Measurements from ENCODE around the gene CERCAM.
"Not testable (repeated sequence)": the region's sequence is repeated elsewhere in the genome, so short reads cannot be mapped to it uniquely, and the experiment has no call there.

Gene CERCAM

GRCh38 chr9:128393145-128393775 lies 27.4 kb upstream of the CERCAM start:
- no peak for FAIRE-seq

GRCh38 chr9:128393970-128394369 lies 26.7 kb upstream of the CERCAM start:
- FAIRE-seq, result no peak

GRCh38 chr9:128394379-128395168 lies 26.1 kb upstream of the CERCAM start:
- no peak for FAIRE-seq

- no peak for FAIRE-seq
Observed at GRCh38 chr9:128396970-128397613, 23.6 kb upstream of the CERCAM start.

GRCh38 chr9:128397831-128398230 lies 22.8 kb upstream of the CERCAM start:
- no peak for FAIRE-seq

GRCh38 chr9:128399861-128400260 lies 20.8 kb upstream of the CERCAM start:
- no peak for FAIRE-seq

GRCh38 chr9:128404560-128404959 lies 16.1 kb upstream of the CERCAM start:
- no peak for FAIRE-seq

GRCh38 chr9:128405077-128405779 lies 15.4 kb upstream of the CERCAM start:
- no peak for FAIRE-seq

GRCh38 chr9:128405780-128406171 lies 14.9 kb upstream of the CERCAM start:
- FAIRE-seq, result no peak

GRCh38 chr9:128406848-128407391 lies 13.7 kb upstream of the CERCAM start:
- no peak for FAIRE-seq

GRCh38 chr9:128408963-128409431 lies 11.7 kb upstream of the CERCAM start:
- no peak for FAIRE-seq

- no peak for FAIRE-seq
Observed at GRCh38 chr9:128409450-128409849, 11.2 kb upstream of the CERCAM start.

GRCh38 chr9:128409978-128410377 lies 10.7 kb upstream of the CERCAM start:
- FAIRE-seq, result no peak

GRCh38 chr9:128411364-128412119 lies 9.1 kb upstream of the CERCAM start:
- no peak for FAIRE-seq

- no peak for FAIRE-seq
Observed at GRCh38 chr9:128412120-128412790, 8.4 kb upstream of the CERCAM start.

- not testable (repeated sequence) for FAIRE-seq
Observed at GRCh38 chr9:128413728-128414127, 6.9 kb upstream of the CERCAM start.

- no peak for FAIRE-seq
Observed at GRCh38 chr9:128414461-128414860, 6.2 kb upstream of the CERCAM start.

GRCh38 chr9:128415281-128415680 lies 5.4 kb upstream of the CERCAM start:
- no peak for FAIRE-seq

- FAIRE-seq, result no peak
Observed at GRCh38 chr9:128416014-128416413, 4.6 kb upstream of the CERCAM start.

- FAIRE-seq, result no peak
Observed at GRCh38 chr9:128416432-128417019, 4.1 kb upstream of the CERCAM start.

All from islet of Langerhans (tissue), 1 donor.